ENCODE results near the gene GPR183.
A peak's percentile ranks its signal among the peaks of the same experiment; 100 is the strongest.

The GPR183 gene

DNA sequence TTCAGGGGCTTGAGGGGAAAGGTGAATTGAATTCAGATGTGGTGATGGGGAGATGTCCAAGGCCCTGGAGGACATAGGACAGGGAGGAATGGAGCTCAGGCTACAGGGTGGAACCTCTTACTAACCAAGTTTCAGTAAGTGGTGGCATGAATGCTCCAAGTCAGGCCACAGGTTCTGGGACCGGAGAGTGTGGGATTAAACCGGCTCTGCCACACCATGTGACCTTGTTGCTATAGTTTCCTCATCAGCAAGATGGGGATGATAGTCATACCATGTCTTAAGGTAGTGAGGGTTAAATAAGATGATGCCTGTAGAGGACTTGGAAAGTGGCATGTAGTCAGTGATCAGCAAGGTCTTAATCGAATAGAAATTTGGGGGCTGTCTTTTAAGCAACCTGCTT, 16.3 kb downstream of the GPR183 start:
- DNase-seq = no peak

DNA sequence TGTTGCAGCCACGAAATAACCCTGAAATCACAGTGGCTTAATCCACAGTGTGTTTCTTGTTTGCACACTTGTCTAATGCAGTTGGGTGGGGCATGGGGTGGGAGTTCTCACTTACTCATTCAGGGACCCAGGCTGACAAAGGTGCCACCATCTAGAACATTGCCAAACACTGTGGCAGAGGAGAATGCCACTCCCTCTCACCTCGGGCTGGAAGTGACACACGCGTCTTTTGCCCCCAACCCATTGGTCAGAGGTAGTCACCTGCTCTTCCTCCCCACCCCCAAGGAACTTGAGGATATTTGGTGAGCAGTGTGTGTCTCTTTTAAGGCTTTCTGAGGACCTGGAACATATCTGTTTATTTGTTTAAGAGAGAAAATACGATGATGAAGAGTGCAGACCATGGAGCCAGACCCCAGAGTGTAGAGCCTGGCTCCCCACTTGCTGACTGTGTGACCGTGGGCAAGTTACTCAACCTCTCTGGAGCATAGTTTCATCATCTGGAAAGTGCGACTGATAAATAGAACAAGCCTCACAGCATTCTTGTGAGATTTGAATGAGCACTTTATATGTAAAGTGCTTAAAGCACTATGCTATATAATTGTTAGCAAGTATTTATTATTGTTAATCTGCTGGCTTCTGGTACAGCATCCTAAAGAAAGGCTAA, 17.4 kb downstream of the GPR183 start:
- no peak for DNase-seq

DNA sequence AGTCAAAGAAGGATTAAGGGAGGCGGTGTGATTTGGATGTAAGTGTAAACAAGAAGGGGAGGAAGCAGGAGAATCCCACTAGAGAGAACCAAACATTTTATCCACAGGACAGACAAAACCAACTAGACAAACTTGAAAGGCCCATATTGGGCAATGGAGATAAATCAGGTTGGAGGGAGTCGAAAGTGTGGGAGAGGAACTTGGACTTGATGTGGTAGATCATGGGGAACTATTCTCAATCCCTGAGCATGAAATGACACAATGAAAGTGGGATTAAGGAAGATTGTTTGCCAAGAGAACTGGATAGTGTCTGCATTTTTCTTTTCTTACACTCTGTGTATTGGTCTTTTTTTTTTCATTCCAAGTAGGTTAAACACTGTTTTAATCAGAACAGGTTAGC, 17.9 kb downstream of the GPR183 start:
- DNase-seq = no peak

DNA sequence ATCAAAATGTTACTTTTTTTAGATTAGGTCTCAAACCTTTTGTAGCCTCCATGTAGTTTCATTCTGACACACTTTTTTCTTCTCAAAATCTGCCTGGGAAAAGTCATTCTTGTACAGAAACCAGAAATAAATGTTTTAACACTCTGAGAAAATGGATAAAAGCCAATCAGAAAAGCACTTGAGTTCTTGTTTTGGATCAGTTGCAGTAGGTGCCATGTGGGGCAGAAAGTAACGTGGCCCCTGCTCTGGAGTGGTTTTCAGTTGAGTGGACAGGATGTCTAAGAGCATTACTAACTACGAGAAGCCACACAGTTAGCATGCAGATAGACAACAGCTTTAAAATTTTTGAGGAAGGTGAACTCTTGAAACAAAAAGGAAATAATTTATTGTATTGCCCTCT, 19.1 kb downstream of the GPR183 start:
- DNase-seq = no peak

DNA sequence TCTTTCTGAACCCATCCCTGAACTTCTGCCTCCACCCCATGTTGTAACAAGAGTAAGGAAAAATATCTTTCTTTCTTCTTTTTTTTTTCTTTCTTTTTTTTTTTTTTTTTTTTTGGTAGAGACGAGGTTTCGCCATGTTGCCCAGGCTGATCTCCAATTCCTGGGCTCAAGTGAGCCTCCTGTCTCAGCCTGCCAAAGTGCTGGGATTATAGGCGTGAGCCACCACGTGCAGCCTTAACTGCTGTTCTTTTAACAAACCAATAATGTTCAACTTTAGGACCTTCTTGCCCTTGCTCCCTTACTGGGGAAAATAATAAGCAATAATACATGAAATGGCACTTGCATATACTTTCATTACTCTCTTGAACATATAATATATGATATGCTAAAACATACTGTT, 19.6 kb downstream of the GPR183 start:
- no peak for DNase-seq

DNA sequence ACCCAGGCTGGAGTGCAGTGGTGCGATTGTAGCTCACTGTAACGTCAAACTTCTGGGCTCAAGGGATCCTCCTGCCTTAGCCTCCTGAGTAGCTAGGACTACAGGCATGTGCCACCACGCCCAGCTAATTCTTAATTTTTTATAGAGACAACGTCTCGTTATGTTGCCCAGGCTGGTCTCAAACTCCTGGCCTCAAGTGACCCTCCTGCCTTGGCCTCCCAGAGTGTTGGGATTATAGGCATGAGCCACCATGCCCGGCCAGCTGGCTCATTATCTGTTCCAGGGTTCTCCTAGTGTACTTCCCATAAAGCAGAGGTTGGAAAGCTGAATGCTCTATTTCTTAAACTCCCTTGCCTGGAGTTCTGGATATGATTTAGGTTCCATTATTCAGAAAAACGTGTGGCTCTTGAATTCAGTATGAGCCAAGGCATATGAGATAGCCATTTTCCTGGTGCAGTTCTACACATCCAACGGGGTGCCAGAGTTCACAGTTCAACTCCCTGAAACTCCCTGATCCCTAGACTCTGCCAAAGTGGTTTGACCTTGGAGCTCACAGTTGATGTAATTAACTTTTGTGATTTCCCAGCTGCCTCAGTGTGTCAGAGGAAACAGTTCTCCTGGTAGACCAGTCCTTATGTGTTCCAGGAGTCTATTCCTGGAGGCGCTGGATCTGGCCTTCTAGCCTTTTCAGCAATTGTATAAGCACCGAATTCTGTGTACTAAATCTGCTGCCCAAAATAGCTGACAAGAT, 21.6 kb downstream of the GPR183 start:
- DNase-seq = no peak

DNA sequence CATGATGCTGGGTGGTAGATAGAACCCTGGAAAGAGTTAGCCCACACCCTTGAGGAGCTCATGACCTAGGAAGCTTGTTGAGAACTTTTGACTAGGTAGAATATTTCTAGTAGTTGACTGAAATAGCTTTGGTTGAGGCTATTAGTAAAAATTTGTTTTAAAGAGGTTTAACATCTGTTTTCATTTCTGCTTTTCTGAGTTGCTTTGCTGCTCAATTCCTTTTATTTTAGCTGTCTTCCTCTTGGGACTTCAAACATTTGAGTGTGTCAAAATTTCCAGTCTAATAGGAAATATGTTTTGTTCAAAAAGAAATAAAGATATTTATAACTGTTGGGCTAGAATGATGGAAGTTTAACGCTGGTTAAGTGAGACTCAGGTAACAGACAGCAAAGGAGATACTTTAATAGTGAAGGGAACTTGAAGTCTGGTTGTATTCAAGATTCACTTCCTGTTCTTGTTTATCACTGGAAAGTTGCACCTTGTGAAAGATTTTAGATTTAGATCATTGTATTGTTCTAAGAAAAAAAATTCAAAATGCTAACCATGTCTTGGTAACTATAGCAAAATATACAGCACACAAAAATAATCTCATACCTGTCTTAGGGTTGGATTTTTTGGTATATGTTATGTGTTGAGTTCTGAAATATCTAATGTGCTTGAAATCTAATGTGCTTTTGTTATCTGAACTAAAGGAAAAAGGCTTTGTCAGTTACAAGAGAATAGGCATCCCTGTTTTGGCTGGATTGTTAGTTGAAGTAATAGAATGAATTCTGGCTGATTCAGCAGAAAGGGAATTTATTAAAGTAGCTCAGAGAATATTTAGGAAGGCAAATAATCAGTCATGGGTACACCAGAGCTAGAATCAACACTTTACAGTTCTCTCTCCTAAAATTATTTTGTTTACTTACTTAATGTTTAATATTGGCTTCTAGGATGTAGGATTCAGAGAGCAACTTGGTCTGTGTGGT, 24.7 kb downstream of the GPR183 start:
- no peak for DNase-seq

DNA sequence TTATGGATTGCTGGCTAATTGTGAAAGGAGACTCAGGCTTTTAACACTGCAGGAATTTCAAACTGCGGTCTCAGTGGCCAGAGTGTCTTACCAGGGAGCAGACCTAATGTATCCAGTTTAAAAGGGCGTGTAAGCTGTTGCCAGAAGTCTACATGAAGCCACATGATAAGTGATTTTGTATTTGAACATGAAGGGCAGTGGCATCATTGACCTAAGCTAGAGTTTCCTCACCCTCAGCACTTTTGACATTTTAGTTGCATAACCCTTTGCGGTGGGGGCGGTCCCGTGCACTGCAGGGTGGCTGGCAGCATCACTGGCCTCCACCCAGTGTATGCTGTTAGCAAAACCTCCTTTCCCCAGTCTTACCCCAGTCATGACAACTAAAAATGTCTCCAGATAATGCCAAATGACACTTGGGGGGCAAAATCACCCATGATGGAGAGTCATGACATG, 25.4 kb downstream of the GPR183 start:
- no peak for DNase-seq

DNA sequence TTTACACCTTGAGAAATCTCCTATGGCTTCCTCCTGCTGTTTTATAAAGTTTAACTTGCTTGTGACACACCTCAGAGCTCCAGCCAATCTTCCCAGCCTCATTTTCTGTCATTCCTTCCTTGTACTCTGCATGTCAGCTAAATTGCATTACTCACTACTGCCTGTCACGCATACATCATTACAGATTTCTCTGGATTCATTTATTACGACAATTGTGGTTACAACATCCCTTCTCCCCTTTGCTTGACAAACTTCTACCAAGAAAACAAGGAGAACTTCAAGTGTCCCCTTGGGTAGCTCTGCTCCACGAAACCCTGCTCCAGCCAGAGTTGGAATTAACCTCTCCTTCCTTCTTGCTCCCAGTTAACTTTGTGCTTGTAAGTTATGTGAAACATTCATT, 27.0 kb downstream of the GPR183 start:
- no peak for DNase-seq

DNA sequence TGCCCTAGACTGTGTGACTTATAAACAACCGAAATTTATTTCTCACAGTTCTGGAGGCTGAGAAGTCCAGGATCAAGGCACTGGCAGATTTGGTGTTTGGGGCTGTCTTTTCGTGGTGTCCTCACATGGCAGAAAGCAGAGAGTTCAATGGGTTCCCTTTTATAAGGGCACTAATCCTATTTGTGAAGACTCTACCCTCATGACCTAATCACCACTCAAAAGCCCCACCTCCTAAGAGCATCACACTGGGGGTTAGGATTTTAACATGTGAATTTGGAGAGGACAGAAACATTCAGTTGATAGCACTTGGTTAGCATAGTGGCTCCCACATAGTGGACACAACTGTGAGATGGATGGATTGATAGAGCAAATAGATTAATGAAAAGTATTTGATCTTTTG, 27.6 kb downstream of the GPR183 start:
- no peak for DNase-seq

DNA sequence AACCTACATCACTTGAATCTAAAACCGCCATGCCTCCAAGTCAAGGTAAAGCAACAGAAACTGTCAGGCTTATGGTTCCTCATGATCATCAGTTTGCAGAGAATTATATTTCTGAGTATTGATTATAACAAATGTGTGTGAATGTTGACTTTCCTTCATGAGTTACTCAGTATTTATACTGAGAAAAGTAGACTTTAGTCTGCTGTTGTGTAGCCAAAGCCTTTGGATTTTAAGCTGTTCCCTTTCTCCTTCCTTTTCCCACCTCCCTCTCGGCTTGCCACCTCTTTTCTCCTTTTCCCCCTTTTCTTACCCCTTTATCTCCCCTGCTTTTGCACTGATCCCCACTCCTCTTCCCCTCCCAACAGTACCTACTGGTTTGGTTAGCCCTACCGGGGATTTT, 28.4 kb downstream of the GPR183 start:
- DNase-seq = no peak

DNA sequence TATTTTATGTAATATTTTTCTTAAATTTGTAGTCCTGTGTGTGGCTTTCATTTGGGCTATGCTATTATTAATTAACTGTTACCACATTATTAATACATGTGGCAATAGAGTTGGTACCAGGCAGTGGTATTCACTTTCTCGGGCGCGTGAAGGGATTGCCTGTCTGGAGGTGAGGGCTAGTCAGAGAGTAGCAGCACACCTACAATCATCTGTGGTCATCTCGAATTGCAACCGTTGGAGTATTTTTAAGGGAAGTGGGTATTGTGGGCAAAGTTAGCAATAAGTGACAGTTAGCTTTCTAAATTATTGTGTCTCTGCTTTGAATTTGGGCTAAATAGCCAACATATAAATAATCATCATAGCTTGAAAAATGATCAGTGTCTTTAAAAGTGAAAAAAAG, 29.0 kb downstream of the GPR183 start:
- DNase-seq = no peak

DNA sequence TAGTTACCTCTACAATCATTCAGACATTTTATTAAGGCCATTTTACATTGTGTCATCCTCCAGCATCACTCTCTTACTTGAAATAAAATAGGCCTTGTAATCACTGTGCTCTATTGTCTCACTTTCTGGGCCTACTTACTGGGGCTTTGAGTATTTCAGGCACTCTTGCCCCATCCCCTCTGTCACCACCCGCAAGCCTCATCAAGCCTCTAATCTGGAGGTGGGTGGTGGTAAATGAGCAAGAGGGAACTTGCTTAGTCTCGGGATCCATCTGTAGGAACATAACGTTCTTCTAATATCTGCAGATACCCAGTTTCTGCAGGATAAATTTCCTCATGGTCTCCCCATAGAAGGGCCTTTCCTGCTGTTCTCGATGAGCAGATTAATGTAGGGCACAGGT, 29.6 kb downstream of the GPR183 start:
- DNase-seq = no peak

DNA sequence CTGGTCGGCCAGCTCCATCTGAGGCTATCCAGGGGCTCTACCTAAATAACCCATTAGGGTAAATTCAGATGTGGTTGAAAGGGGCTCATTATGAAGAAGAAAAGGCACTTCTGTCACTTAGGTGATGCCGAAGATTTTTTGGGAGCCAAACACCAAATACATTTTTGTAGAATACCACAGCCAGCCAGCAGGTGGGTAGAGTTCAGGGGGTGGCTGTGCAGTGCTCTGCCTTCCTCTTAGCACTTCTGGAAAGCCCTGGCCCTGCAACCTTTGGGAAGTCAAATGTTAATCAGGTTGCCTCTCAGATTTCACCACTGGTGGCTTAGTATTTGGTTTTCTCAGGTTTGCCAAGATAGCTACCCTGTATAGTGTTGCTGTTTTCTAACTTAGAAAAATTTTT, 30.5 kb downstream of the GPR183 start:
- DNase-seq = no peak

DNA sequence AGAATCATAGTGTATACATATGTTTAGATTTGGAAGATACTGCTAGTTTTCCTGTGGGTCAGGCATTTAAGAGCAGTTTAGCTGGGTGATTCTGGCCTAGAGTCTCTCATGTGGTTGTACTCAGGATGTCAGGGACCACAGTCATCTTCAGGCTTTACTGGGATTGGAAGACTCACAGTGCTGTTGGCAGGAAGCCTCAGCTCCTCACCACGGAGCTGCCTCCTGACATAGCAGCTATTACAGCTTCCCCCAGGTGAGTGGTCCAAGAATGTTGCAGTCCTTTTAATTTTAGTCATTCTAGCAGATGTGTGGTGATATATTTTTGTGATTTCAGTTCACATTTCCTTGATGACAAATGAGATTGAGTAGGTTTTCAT, 32.1 kb downstream of the GPR183 start:
- DNase-seq = no peak

DNA sequence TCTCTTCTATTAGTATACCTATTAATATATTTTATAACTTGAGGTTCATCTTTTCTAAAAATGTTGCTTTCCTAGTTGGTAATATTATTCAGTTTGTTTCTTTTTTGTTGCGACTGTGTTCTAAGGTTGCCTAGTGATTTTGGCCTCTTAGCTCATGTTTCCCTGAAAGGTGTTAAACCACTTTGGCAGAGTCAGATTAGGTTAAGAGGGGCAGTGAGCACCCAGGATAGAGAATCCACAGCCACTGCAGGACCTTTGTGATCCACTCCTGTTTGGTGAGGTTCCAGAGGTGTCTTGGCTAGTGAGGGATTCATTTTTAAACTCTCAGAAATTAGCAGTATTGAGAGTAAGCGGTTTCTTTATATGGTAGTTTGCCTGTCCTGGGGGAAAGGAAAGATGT, 34.1 kb downstream of the GPR183 start:
- DNase-seq = no peak

DNA sequence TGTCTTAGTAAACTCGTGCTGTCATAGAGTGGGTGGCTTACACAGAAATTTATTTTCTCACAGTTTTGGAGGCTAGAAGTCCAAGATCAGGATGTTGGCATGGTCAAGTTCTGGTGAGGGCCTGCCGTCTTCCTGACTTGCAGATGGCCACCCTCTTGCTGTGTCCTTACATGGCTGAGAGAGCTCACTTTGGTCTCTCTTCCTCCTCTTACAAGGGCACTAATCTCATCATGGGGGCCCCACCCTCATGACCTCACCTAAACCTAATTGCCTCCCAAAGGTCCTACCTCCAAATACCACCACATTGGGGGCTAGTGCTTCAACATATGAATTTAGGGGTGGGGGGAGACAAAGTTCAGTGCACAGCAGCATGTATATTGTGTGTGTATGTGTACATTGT, 34.7 kb downstream of the GPR183 start:
- DNase-seq = no peak

DNA sequence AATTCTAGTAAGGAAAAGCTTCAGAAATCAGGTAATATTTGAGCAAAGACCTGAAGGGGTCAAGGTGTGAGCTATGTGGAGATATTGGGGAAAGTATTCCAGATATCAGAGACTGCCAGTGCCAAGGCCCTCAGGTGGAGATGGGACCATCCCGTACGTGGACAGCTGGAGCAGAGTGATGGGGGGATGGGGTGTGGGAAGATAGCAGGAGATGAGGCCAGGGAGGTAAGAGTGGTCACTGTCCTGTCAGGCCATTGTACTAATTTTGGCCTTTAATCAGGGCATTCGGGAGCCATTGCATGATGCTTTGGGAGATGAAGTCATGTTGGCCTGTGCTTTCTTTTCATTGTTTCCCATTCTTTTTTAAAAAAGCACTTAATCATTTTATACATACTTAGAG, 36.0 kb downstream of the GPR183 start:
- DNase-seq = no peak

DNA sequence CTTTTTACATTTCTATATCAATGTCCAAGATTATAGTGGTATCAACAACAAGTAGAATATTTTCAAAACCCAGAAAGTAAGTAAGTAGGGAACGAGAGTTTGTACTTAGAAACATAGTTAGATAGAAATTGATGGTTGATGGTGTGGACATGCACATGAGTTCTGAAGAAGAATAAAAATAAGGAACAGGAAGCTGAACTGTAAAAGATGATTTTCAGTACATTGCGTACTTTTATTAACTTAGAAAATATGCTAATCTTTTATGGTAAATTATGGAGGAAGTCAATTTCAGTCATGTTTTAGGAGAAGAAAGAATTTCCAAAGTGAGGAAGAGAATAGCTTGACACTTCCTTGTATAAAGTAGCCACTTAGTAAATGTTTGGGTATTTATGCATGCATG, 36.7 kb downstream of the GPR183 start:
- DNase-seq = no peak

DNA sequence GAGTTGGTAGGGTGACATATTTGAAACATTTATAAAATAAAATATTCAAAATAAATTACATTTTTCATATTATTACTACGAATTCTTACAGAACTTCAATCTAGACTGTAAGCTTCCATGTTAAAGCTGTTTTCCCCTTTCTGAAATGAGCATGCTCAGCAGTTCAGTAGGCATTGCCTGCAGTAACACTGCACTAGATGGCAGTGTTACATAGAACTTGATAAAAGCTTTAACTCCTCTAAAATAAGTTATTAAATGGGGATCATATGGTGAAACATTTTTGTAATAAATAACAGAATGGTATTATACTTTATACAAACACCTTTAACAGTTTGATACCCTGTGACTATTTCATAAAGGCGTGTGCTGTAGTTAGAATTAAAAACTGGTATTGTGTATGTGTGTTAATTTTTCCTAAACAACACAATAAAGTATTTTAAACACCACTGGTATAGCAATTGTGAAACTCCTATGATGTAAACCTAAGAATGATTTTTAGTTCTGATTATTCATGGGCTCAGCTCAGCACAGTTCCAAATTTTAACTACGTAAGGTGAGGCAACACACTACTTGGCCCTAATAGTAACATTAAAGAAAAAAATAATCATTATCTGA, 37.5 kb downstream of the GPR183 start:
- peak in 1 of 2 experiments; percentile 64 for DNase-seq

DNA sequence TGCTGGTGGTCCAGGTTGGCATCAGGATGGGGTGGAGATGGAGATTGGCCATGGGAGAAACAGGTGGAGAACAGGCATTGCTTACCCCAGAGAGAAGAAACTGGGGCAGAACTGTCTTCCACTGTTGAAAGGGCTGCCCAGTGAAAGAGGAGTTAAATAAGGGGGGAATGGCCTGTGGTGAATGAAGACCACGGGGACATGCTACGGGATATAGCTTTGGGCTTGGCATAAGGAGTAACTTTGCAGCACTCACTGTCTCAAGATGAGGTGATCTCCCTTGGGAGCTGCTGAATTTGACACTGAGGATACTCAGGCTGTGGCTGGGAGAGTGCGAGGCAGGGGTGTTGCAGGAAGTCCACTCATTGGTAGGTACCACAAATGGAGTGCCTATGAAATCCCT, 38.4 kb downstream of the GPR183 start:
- DNase-seq = no peak

DNA sequence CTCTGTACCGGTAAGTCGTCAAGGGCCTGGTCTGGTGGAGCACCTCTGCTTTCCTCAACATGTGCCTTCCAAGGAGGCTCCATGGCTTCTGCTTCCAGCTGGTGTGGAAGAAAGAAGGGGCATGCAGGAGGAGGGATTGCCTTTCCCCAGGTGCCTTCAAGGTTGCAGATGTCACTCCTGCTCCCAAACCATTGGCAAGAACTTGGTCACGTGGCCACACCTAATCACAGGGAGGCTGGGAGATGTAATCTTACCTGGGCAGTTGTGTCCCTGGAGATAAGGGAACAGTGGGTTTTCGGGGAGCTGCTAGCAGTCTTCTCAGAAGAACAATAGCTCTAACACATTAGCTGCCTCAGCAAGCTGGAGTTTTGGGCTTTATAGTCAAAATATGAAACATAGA, 39.3 kb downstream of the GPR183 start:
- no peak for DNase-seq

DNA sequence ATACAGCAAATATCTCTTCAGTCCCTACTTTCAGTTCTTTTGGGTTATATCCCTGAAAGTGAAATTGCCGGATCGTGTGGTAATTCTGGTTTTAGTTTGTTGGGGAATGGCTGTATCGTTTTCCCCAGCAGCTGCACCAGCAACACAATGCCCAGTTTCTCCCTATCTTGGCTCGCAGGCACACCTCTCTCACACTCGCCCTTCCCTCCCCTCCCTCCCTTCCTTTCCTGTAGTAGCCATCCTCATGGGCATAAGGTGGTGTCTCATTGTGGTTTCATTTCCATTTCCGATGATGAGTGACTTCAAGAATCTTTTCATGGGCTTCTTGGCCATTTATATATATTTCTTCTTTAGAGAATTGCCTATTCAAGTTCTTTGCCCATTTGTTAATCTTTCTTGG, 40.4 kb downstream of the GPR183 start:
- DNase-seq = no peak

All from SW 1271 (cell line).